Esophagus muscularis mucosa (tissue), 4 donors: ENCODE measurements around the gene GJC2. TPM values are rescaled to one million over a fixed set of nuclear protein-coding genes. Genes with fewer than 3 reads are reported as not detected.

ENCODE experiments used
- DNase-seq: peaks from one replicate; pipeline ENCODE4 v3.0.0-alpha.2; 2017; ENCODE audit errors: extremely low spot score
- H3K27ac ChIP-seq, 4 donors: fragments of 200-600 bp; sonication (generic); replicated peaks in 1 of 4; 1 replicate in 3 of 4; 2 replicates in 1 of 4; pipeline ENCODE4 v1.5.1; 2016 to 2019; ENCODE audit warnings: mild to moderate bottlenecking in 1 of 4
- H3K27me3 ChIP-seq, 4 donors: fragments of 200-600 bp; sonication (generic); one replicate each; pipeline versions ENCODE4 v1.5.1 to v1.6.0; 2016 to 2019
- H3K36me3 ChIP-seq, 4 donors: fragments of 200-600 bp; sonication (generic); one replicate each; pipeline ENCODE4 v1.5.1; 2016 to 2019
- H3K4me1 ChIP-seq, 4 donors: fragments of 200-600 bp; sonication (generic); one replicate each; pipeline ENCODE4 v1.5.1; 2016 to 2019
- H3K4me3 ChIP-seq, 4 donors: fragments of 200-600 bp; sonication (generic); 1 replicate in 2 of 4; 2 replicates in 2 of 4; pipeline ENCODE4 v1.5.1; 2016 to 2019; ENCODE audit warnings: mild to moderate bottlenecking in 4 of 4, moderate library complexity in 1 of 4
- H3K9me3 ChIP-seq, 4 donors: fragments of 200-600 bp; sonication (generic); 1 replicate in 3 of 4; 2 replicates in 1 of 4; pipeline ENCODE4 v1.5.1; 2016 to 2019
- EP300 ChIP-seq: sonication (generic); formaldehyde crosslinking; IDR thresholded peaks from one replicate; pipeline ENCODE4 v1.6.1; 2017; ENCODE audit warnings: antibody characterized with exemption
- POLR2A ChIP-seq: fragments of 450-650 bp; IDR thresholded peaks from one replicate; pipeline ENCODE4 v1.6.1; 2017; ENCODE audit warnings: antibody characterized with exemption, moderate library complexity, mild to moderate bottlenecking, low read depth
- POLR2AphosphoS5 ChIP-seq, 2 donors: sonication (generic); formaldehyde crosslinking; IDR thresholded peaks; one replicate each; pipeline ENCODE4 v1.6.1; 2017; ENCODE audit warnings: antibody characterized with exemption in 2 of 2
- WGBS: methylation state at CpG from one replicate; pipeline ENCODE4 v1.1.5; 2018; 5-methylcytosine and 5-hydroxymethylcytosine counted together
- intact Hi-C: fragments of 100-400 bp; cut with DNase I; formaldehyde crosslinking; loops from one replicate; pipeline ENCODE4 v1.15.1; 2023
- total RNA-seq, 4 donors: library from RNA; depleted of rRNA; stranded (reverse); fragments of >200 nt; gene quantifications; one replicate each; pipeline versions ENCODE4 v1.1.0 to v1.2.1, GENCODE V29; 2016
- TF ChIP-seq, protein P1 (sequence below), 3 experiments: fragments of 200-600 bp in 2 of 3; fragments of 450-650 bp in 1 of 3; sonication (generic) in 2 of 3; IDR thresholded peaks; one replicate each; pipeline ENCODE4 v1.5.1; 2017 to 2019; ENCODE audit warnings: antibody characterized with exemption in 3 of 3, mild to moderate bottlenecking in 2 of 3, moderate library complexity in 1 of 3

GJC2 gene
- total RNA-seq, 4 donors from 2014 or later = 6.0 to 11.3 (median 7.8) TPM

DNA sequence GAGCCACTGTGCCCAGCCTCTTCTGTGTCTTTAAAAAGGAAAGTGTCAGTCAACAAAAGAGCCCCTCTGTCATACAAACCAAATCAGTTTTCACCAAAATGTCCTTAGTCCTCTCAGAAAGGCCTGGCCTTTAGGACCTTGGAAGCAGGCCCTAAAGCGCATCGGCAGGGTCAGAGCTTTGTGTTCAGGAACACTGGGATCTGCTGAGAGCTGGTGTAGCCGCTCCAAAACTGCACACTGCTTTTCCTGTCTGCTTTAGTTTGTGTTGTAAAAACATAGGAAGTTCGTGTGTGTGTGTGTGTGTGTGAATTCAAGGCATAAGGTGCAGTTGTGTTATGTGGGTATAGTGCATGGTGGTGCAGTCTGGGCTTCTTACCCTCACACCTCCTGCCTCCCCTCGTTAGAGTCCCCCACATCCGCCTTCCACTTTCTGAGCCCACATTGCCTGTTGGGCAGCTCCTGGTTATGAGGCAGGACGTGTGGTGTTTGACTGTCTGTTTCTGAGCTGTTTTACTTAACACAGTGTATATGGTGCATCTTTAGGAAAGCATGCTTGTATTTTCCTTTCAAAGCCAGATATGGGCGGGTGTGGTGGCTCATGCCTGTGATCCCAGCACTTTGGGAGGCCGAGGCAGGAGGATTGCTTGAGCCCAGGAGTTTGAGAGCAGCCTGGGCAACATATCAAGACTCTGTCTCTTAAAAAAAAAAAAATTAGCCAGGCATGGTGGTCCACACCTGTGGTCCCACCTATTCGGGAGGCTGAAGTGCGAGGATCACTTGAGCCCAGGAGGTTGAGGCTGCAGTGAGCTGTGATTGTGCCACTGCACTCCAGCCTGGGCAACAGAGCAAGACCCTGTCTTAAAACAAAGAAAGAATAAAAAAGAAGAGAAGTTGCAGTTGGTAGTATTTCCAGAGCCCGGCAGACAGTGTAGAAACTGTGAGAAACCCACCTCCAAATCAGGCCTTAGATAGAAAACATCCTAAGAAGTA, 28.3 kb downstream of the GJC2 start:
- H3K27ac ChIP-seq = peak overlapping the region in 3 of 4 donors; percentile 13 to 47 (median 30)
- 89% methylated on average over 12 of the region's 12 CpGs for WGBS
- peaks cover 4 to 25% (median 19%) of the 10 kb centered on the region in 4 donors for H3K36me3 ChIP-seq
- H3K27me3 ChIP-seq = no peaks in the 10 kb centered on the region
- no peaks in the 10 kb centered on the region for H3K9me3 ChIP-seq
- intact Hi-C loops = no loop called here
- H3K4me3 ChIP-seq = no peak overlapping the region
- peaks cover 0 to 14% (median 9%) of the 10 kb centered on the region in 4 donors for H3K4me1 ChIP-seq
- DNase-seq = no peak
- TF ChIP-seq POLR2A (no peak), EP300 (no peak)
- TF ChIP-seq, protein P1, sequence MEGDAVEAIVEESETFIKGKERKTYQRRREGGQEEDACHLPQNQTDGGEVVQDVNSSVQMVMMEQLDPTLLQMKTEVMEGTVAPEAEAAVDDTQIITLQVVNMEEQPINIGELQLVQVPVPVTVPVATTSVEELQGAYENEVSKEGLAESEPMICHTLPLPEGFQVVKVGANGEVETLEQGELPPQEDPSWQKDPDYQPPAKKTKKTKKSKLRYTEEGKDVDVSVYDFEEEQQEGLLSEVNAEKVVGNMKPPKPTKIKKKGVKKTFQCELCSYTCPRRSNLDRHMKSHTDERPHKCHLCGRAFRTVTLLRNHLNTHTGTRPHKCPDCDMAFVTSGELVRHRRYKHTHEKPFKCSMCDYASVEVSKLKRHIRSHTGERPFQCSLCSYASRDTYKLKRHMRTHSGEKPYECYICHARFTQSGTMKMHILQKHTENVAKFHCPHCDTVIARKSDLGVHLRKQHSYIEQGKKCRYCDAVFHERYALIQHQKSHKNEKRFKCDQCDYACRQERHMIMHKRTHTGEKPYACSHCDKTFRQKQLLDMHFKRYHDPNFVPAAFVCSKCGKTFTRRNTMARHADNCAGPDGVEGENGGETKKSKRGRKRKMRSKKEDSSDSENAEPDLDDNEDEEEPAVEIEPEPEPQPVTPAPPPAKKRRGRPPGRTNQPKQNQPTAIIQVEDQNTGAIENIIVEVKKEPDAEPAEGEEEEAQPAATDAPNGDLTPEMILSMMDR (IDR thresholded peaks at IDR 0.05) = no peak

DNA sequence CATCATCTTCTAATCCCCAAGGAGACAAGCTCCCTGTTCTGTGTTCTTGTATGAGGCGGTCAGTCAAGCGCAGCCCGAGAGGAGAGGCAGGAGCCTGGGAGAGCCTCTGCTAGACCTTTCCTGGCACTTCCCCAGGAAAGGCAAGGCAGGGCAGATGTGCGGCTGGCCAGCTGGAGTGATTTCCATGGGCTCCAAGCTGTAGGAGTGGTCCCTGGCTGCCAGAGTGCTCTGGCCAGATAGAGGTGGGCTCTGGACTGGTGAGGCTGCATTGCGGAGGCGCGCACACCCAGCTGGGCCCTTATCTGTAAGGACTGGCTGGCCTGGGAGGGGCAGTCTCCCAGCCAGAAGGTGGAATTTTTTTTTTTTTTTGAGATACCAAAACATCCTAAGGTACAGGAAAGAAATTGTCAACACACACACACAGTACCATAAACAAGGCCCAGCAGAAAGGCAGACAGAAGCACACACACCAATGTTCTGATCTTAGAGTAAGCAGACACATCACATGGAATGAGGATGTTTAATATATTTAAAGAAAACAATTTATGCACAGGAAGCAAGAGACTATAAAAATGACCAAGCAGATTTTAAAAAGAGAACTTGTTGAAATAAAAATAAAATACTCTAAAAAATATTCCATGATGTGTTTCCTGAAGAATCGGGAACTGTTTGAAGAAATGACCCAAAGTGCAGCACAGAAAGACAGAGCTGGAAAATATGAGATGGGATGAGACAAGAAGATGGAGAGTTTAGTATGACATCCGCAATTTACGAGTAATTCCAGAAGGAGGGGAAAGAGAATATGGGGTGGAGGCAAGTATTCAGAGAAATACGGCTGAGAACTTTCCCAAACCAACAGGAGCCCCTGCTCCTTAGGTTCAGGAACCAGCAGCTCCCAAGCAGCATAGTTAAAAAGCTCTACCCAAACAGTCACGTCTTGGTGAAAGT, 29.3 kb downstream of the GJC2 start:
- intact Hi-C loops = no loop called here

DNA sequence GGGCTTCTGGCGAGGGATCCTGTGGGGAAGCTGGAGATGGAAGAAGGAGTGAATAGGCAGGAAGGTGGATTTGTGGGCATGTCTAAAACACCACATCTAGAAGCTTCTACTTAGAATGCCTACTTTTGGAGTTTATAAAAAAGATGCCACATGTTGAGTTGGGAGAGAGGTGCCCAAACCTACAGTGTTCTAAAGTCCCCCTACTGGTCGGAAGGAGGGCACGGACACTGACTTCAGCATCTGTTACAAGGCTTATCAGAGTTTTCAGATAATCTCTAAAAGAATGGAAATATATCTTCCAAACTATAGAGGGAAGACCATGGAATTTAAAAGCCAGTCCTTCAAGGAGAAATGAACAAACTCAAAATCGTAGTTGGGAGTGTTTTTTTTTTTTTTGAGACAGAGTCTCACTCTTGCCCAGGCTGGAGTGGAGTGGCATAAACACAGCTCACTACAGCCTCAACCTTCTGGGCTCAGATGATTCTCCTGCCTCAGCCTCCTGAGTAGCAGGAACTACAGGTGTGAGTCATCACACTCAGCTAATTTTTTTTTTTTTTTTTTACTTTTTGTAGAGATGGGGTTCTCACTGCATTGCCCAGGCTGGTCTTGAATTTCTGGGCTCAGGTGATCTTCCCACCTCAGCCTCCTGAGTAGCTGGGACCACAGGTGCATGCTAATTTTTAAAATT, 30.7 kb downstream of the GJC2 start:
- TF ChIP-seq, protein P1 (IDR thresholded peaks at IDR 0.05) = peak in 1 of 3 experiments; percentile 25
- TF ChIP-seq EP300 (no peak), POLR2A (no peak), POLR2AphosphoS5 (IDR thresholded peaks at IDR 0.05) (no peak)
- H3K27ac ChIP-seq = no peak overlapping the region
- 82% methylated on average over 4 of the region's 4 CpGs for WGBS
- intact Hi-C loops = no loop called here
- H3K27me3 ChIP-seq = no peaks in the 10 kb centered on the region
- no peaks in the 10 kb centered on the region for H3K9me3 ChIP-seq
- H3K4me3 ChIP-seq = no peak overlapping the region
- H3K36me3 ChIP-seq = peaks cover 0 to 16% (median 10%) of the 10 kb centered on the region in 4 donors
- peaks cover 0 to 6% (median 3%) of the 10 kb centered on the region in 4 donors for H3K4me1 ChIP-seq
- DNase-seq = no peak

More for the DNA sequence above, 29.3 kb downstream of the GJC2 start:
- TF ChIP-seq POLR2A = no peak
- TF ChIP-seq, protein P1 (IDR thresholded peaks at IDR 0.05) = no peak
- no peak for TF ChIP-seq EP300
- no peak for TF ChIP-seq POLR2AphosphoS5 (IDR thresholded peaks at IDR 0.05)
- Histone ChIP-seq H3K4me3 (no peak overlapping the region), H3K27me3 (no peaks in the 10 kb centered on the region), H3K36me3 (peaks cover 4 to 25% (median 19%) of the 10 kb centered on the region in 4 donors), H3K9me3 (no peaks in the 10 kb centered on the region), H3K27ac (peak overlapping the region; percentile 13 to 47 (median 32)), H3K4me1 (peaks cover 0 to 9% (median 6%) of the 10 kb centered on the region in 4 donors)
- no peak for DNase-seq
- WGBS = 63% methylated on average over 12 of the region's 12 CpGs

DNA sequence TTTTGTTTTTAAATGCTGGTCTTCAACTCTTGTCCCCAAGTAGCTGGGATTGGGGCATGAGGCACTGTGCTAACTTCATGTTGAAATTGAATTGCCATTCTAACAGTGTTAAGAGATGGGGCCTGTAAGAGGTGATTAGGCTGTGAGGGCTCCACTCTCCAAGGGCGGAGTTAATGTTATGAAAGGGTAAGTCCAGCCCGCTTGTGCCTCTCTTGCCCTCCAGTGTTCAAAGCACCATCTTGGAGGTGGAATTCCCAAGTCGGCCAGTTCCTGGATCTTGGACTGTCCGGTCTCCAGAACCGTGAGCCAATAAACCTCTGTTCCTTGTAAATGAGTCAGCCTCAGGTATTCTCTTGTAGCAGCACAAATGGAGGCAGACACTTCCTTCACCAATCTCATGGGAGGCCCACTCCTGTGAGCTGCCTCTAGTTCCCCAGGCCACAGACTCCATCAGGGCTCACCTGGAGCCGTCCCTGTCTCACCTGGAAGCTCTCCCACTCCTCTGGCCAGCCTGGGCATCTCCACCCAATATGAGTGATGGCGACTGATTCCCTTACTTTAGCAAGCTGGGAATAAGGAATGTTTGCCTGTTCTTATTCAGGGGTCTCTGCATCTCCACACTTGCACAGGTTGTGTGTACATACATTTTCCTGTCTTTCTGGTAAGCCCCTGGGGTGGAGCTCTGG, 31.4 kb downstream of the GJC2 start:
- TF ChIP-seq, protein P1 (IDR thresholded peaks at IDR 0.05) = no peak
- TF ChIP-seq EP300 = no peak
- no peak for TF ChIP-seq POLR2A
- no peak for TF ChIP-seq POLR2AphosphoS5 (IDR thresholded peaks at IDR 0.05)
- H3K4me1 ChIP-seq = peaks cover 0 to 6% (median 0%) of the 10 kb centered on the region in 4 donors
- H3K27me3 ChIP-seq = no peaks in the 10 kb centered on the region
- 91% methylated on average over 6 of the region's 7 CpGs for WGBS
- H3K4me3 ChIP-seq = no peak overlapping the region
- intact Hi-C loops = no loop called here
- no peak for DNase-seq
- H3K36me3 ChIP-seq = peaks cover 0 to 9% (median 5%) of the 10 kb centered on the region in 4 donors
- H3K27ac ChIP-seq = no peak overlapping the region
- H3K9me3 ChIP-seq = no peaks in the 10 kb centered on the region
